HG03460 (cell line): ENCODE measurements around the gene CCNDBP1.

Experiments used
- ATAC-seq: cut with Tn5 transposase; IDR thresholded peaks from one replicate; pipeline ENCODE4 v1.9.1; 2021; ENCODE audit not compliant: unreplicated experiment

The CCNDBP1 gene

GRCh38 chr15:43242616-43243015 is 57.4 kb downstream of the CCNDBP1 start:
- no peak for ATAC-seq

- ATAC-seq: no peak
These were observed 57.9 kb downstream of the CCNDBP1 start for GRCh38 chr15:43243020-43243645.

- no peak for ATAC-seq
These were observed 58.9 kb downstream of the CCNDBP1 start for GRCh38 chr15:43244092-43244491.

- ATAC-seq: no peak
These were observed 61.1 kb downstream of the CCNDBP1 start for GRCh38 chr15:43246261-43246774.
